Liver (tissue), 9 donors: ENCODE results near the gene UGT1A8. TPM values are rescaled to one million over a fixed set of nuclear protein-coding genes. Genes with fewer than 3 reads are reported as not detected.

Experiments used
- DNase-seq: peaks from one replicate; pipeline ENCODE4 v3.0.0-alpha.2; 2017; ENCODE audit warnings: low spot score
- H3K27ac ChIP-seq, 2 donors: one replicate each; pipeline ENCODE4 v1.7.0; 2013; ENCODE audit warnings: inconsistent platforms in 2 of 2, low read length in 2 of 2, control low read depth in 1 of 2, low read depth in 1 of 2, mild to moderate bottlenecking in 1 of 2
- H3K27me3 ChIP-seq, 4 donors: one replicate each; pipeline versions ENCODE4 v1.6.1 to v1.7.0; 2013; ENCODE audit warnings: low read length in 3 of 4, inconsistent platforms in 1 of 4, mild to moderate bottlenecking in 1 of 4, moderate library complexity in 1 of 4; ENCODE audit not compliant: control insufficient read depth in 4 of 4, insufficient read depth in 4 of 4
- H3K36me3 ChIP-seq, 4 donors: one replicate each; pipeline versions ENCODE4 v1.6.1 to v1.7.0; 2013; ENCODE audit warnings: low read length in 3 of 4, mild to moderate bottlenecking in 3 of 4, low read depth in 1 of 4, moderate library complexity in 1 of 4; ENCODE audit not compliant: control insufficient read depth in 4 of 4, insufficient read depth in 3 of 4
- H3K4me1 ChIP-seq, 4 donors: one replicate each; pipeline versions ENCODE4 v1.6.1 to v1.7.0; 2013; ENCODE audit warnings: low read length in 3 of 4, mild to moderate bottlenecking in 3 of 4, moderate library complexity in 1 of 4; ENCODE audit not compliant: control insufficient read depth in 4 of 4, insufficient read depth in 4 of 4
- H3K4me3 ChIP-seq, 3 donors: one replicate each; pipeline versions ENCODE4 v1.6.1 to v1.7.0; 2013; ENCODE audit warnings: low read length in 3 of 3, control low read depth in 1 of 3, low read depth in 1 of 3, mild to moderate bottlenecking in 1 of 3
- H3K9ac ChIP-seq, 2 donors: one replicate each; pipeline ENCODE4 v1.7.0; 2013; ENCODE audit warnings: low read length in 2 of 2, mild to moderate bottlenecking in 2 of 2, moderate library complexity in 2 of 2, control low read depth in 1 of 2, low read depth in 1 of 2
- H3K9me3 ChIP-seq, 4 donors: one replicate each; pipeline versions ENCODE4 v1.6.1 to v1.7.0; 2013; ENCODE audit warnings: low read length in 3 of 4; ENCODE audit not compliant: control insufficient read depth in 4 of 4
- EGR1 ChIP-seq, 2 donors: IDR thresholded peaks; 2 replicates each; pipeline ENCODE4 v1.6.1; 2016 to 2018; ENCODE audit warnings: antibody characterized with exemption in 2 of 2, low read depth in 2 of 2
- FOXA1 ChIP-seq: IDR thresholded peaks from 2 replicates; pipeline ENCODE4 v1.6.1; 2016; ENCODE audit warnings: antibody characterized with exemption
- FOXA2 ChIP-seq: IDR thresholded peaks from 2 replicates; pipeline ENCODE4 v1.6.1; 2016; ENCODE audit warnings: antibody characterized with exemption
- GABPA ChIP-seq, 2 donors: IDR thresholded peaks in 1 of 2; conservative IDR thresholded peaks in 1 of 2; 2 replicates each; pipeline ENCODE4 v1.6.1; 2016; ENCODE audit warnings: antibody characterized with exemption in 2 of 2, mild to moderate bottlenecking in 1 of 2, moderate library complexity in 1 of 2
- HNF4A ChIP-seq, 2 donors: conservative IDR thresholded peaks; 2 replicates each; pipeline ENCODE4 v1.6.1; 2016; ENCODE audit warnings: antibody characterized with exemption in 2 of 2, mild to moderate bottlenecking in 2 of 2
- HNF4G ChIP-seq: IDR thresholded peaks from 2 replicates; pipeline ENCODE4 v1.6.1; 2016; ENCODE audit warnings: antibody characterized with exemption
- JUND ChIP-seq, 2 donors: IDR thresholded peaks; 2 replicates each; pipeline ENCODE4 v1.6.1; 2016; ENCODE audit warnings: antibody characterized with exemption in 2 of 2
- NR2F2 ChIP-seq: IDR thresholded peaks from 2 replicates; pipeline ENCODE4 v1.6.1; 2016; ENCODE audit warnings: antibody characterized with exemption
- RAD21 ChIP-seq, 2 donors: IDR thresholded peaks; 2 replicates each; pipeline ENCODE4 v1.6.1; 2016; ENCODE audit warnings: antibody characterized with exemption in 2 of 2, mild to moderate bottlenecking in 2 of 2
- REST ChIP-seq: IDR thresholded peaks from 2 replicates; pipeline ENCODE4 v1.6.1; 2016; ENCODE audit warnings: antibody characterized with exemption, mild to moderate bottlenecking
- RXRA ChIP-seq, 2 donors: IDR thresholded peaks; 2 replicates each; pipeline ENCODE4 v1.6.1; 2017 to 2018; ENCODE audit warnings: antibody characterized with exemption in 2 of 2, mild to moderate bottlenecking in 1 of 2
- SP1 ChIP-seq: IDR thresholded peaks from 2 replicates; pipeline ENCODE4 v1.6.1; 2018; ENCODE audit warnings: antibody characterized with exemption, mild to moderate bottlenecking
- TAF1 ChIP-seq: conservative IDR thresholded peaks from 2 replicates; pipeline ENCODE4 v1.6.1; 2016; ENCODE audit warnings: antibody characterized with exemption, mild to moderate bottlenecking
- YY1 ChIP-seq: IDR thresholded peaks from 2 replicates; pipeline ENCODE4 v1.6.1; 2016; ENCODE audit warnings: antibody characterized with exemption, mild to moderate bottlenecking
- ZBTB33 ChIP-seq: IDR thresholded peaks from 2 replicates; pipeline ENCODE4 v1.6.1; 2016; ENCODE audit warnings: antibody characterized with exemption
- WGBS: extraction: QIAGEN DNeasy Blood & Tissue Kit; methylation state at CpG from one replicate; pipeline ENCODE4 v1.1.7; 2013; 5-methylcytosine and 5-hydroxymethylcytosine counted together
- polyA plus RNA-seq, 2 donors: library from polyadenylated mRNA; stranded (reverse) in 1 of 2; unstranded in 1 of 2; fragments of 200-250 nt in 1 of 2; fragments of >200 nt in 1 of 2; fragmentation: Nextera tagmentation in 1 of 2; extraction: Ambion mirVana in 1 of 2; gene quantifications; one replicate each; pipeline versions ENCODE4 v1.2.1 to v1.2.3, GENCODE V29; 2013 to 2015
- total RNA-seq, 2 donors: library from RNA; depleted of rRNA; stranded (reverse); fragments of >200 nt; gene quantifications; one replicate each; pipeline ENCODE4 v1.2.3, GENCODE V29; 2014
- TF ChIP-seq, protein P1 (sequence below): IDR thresholded peaks from 2 replicates; pipeline ENCODE4 v1.6.1; 2016; ENCODE audit warnings: antibody characterized with exemption
- TF ChIP-seq, protein P2 (sequence below): fragments of 150-350 bp; IDR thresholded peaks from 2 replicates; pipeline ENCODE4 v1.5.1; 2017; ENCODE audit warnings: improper control_type of control experiment, low read depth, low read length; ENCODE audit not compliant: missing input control
- TF ChIP-seq, protein P3 (sequence below): IDR thresholded peaks from 2 replicates; pipeline ENCODE4 v1.6.1; 2016; ENCODE audit warnings: antibody characterized with exemption
- donor health status: healthy.
- donor health status: healthy.
- donor health status: healthy.
- donor health status: healthy.
- donor health status: healthy.

UGT1A8 gene
- total and polyA plus RNA-seq, 4 donors = 0.17 to 0.51 (median 0.48) TPM; not detected in 1

DNA sequence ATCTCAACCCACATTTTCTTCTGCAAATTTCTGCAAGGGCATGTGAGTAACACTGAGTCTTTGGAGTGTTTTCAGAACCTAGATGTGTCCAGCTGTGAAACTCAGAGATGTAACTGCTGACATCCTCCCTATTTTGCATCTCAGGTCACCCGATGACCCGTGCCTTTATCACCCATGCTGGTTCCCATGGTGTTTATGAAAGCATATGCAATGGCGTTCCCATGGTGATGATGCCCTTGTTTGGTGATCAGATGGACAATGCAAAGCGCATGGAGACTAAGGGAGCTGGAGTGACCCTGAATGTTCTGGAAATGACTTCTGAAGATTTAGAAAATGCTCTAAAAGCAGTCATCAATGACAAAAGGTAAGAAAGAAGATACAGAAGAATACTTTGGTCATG, 150.6 kb downstream of the UGT1A8 start:
- no peak for DNase-seq
- Histone ChIP-seq H3K4me3 (no peak overlapping the region), H3K9ac (no peak overlapping the region), H3K9me3 (no peaks in the 10 kb centered on the region), H3K36me3 (peaks cover 6 to 47% (median 40%) of the 10 kb centered on the region in 4 donors), H3K27me3 (no peaks in the 10 kb centered on the region), H3K4me1 (peaks cover 0 to 12% (median 3%) of the 10 kb centered on the region in 4 donors), H3K27ac (no peak overlapping the region)
- 85% methylated on average over 4 of the region's 4 CpGs for WGBS
- TF ChIP-seq EGR1 (IDR thresholded peaks at IDR 0.05; ENCODE audit: low read depth in 2 of 2) = no peak
- no peak for TF ChIP-seq ZBTB33
- no peak for TF ChIP-seq SP1
- no peak for TF ChIP-seq REST
- no peak for TF ChIP-seq RAD21 (IDR thresholded peaks at IDR 0.05)
- no peak for TF ChIP-seq NR2F2
- TF ChIP-seq GABPA (IDR thresholded peaks at IDR 0.05 in 1 of 2, conservative IDR thresholded peaks at IDR 0.05 in 1 of 2) = no peak
- no peak for TF ChIP-seq HNF4A (conservative IDR thresholded peaks at IDR 0.05)
- no peak for TF ChIP-seq RXRA (IDR thresholded peaks at IDR 0.05)
- no peak for TF ChIP-seq FOXA1
- TF ChIP-seq, protein P1, sequence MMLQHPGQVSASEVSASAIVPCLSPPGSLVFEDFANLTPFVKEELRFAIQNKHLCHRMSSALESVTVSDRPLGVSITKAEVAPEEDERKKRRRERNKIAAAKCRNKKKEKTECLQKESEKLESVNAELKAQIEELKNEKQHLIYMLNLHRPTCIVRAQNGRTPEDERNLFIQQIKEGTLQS = no peak
- no peak for TF ChIP-seq JUND (IDR thresholded peaks at IDR 0.05)
- TF ChIP-seq, protein P2, sequence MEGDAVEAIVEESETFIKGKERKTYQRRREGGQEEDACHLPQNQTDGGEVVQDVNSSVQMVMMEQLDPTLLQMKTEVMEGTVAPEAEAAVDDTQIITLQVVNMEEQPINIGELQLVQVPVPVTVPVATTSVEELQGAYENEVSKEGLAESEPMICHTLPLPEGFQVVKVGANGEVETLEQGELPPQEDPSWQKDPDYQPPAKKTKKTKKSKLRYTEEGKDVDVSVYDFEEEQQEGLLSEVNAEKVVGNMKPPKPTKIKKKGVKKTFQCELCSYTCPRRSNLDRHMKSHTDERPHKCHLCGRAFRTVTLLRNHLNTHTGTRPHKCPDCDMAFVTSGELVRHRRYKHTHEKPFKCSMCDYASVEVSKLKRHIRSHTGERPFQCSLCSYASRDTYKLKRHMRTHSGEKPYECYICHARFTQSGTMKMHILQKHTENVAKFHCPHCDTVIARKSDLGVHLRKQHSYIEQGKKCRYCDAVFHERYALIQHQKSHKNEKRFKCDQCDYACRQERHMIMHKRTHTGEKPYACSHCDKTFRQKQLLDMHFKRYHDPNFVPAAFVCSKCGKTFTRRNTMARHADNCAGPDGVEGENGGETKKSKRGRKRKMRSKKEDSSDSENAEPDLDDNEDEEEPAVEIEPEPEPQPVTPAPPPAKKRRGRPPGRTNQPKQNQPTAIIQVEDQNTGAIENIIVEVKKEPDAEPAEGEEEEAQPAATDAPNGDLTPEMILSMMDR = no peak
- no peak for TF ChIP-seq HNF4G
- TF ChIP-seq TAF1 = no peak
- no peak for TF ChIP-seq FOXA2
- no peak for TF ChIP-seq YY1

GRCh38 chr2:233769260-233769659, 151.8 kb downstream of the UGT1A8 start:
- peaks cover 0 to 8% (median 3%) of the 10 kb centered on the region in 4 donors for H3K4me1 ChIP-seq
- 95% methylated on average over 9 of the region's 9 CpGs for whole genome bisulfite sequencing

More at GRCh38 chr2:233769260-233769659, 151.8 kb downstream of the UGT1A8 start:
- no peak overlapping the region for H3K27ac ChIP-seq
- no peak overlapping the region for H3K4me3 ChIP-seq
- TF ChIP-seq, protein P3, sequence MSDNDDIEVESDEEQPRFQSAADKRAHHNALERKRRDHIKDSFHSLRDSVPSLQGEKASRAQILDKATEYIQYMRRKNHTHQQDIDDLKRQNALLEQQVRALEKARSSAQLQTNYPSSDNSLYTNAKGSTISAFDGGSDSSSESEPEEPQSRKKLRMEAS = no peak
- TF ChIP-seq REST (no peak), NR2F2 (no peak), FOXA1 (no peak)
- peaks cover 6 to 49% (median 40%) of the 10 kb centered on the region in 4 donors for H3K36me3 ChIP-seq
- H3K9ac ChIP-seq = no peak overlapping the region
- no peaks in the 10 kb centered on the region for H3K9me3 ChIP-seq
- no peaks in the 10 kb centered on the region for H3K27me3 ChIP-seq
- no peak for DNase-seq
